AG04449 (cell line): ENCODE results near the gene TSPAN15.

Experiments used
- CTCF ChIA-PET: fragments of 350-600 bp; formaldehyde crosslinking; extraction: SDS; loops from one replicate; lab custom pipeline; 2021; ENCODE audit warnings: antibody characterized with exemption; lab: Yijun Ruan, JAX
- POLR2A ChIA-PET: fragments of 400-600, 350-600 bp; formaldehyde crosslinking; extraction: SDS; loops from one replicate; lab custom pipeline; 2020; ENCODE audit warnings: antibody characterized with exemption, inconsistent platforms; lab: Yijun Ruan, JAX
- DNase-seq: peaks from one replicate; pipeline ENCODE4 v3.0.0-alpha.2; 2010; ENCODE audit warnings: low read depth, low spot score
- H3K4me3 ChIP-seq: 2 replicates; pipeline ENCODE4 v1.5.1; 2011; ENCODE audit warnings: low read depth, mild to moderate bottlenecking, control low read depth, low read length
- TF ChIP-seq, protein P1 (sequence below): IDR thresholded peaks from one replicate; pipeline ENCODE4 v1.5.1; 2011; ENCODE audit warnings: mild to moderate bottlenecking, moderate library complexity, low read length, control low read depth, inconsistent platforms; ENCODE audit not compliant: insufficient read depth; ENCODE audit errors: missing control alignments

Gene TSPAN15

DNA sequence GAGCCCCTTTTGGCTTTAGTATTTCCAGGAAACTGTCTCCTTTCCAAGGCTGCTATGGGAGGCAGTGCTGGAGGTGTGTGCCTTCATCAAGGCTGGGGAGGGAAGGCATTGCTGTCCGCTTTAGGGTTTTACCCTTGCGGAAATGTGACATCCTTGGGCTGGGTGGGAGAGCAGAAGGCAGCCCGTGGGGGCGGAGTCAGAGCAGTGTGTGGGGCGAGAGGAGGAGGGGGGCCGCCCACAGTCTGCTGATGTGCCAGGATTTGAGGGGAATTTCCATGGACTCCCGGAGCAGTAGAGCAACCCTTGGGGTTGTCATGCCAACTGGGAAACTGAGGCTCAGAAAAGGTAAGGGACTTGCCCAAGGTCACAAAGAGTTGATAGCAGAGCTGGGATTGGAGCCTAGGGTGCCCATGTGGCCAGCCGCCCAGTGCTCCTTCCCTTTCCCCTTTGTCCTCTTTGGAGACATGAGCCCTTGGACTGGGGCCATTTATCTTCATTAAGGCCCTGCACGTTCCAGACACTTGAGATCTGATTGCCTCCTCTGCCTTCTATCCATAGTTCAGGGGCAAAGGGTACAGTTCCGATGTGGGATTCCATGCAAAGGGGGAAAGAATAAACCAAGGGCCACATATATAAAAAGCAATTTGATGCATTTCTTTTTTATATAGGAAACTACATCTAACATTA is 22.2 kb downstream of the TSPAN15 start:
- POLR2A ChIA-PET = no interaction called here
- DNase-seq = no peak
- H3K4me3 ChIP-seq = no peak overlapping the region
- TF ChIP-seq, protein P1, sequence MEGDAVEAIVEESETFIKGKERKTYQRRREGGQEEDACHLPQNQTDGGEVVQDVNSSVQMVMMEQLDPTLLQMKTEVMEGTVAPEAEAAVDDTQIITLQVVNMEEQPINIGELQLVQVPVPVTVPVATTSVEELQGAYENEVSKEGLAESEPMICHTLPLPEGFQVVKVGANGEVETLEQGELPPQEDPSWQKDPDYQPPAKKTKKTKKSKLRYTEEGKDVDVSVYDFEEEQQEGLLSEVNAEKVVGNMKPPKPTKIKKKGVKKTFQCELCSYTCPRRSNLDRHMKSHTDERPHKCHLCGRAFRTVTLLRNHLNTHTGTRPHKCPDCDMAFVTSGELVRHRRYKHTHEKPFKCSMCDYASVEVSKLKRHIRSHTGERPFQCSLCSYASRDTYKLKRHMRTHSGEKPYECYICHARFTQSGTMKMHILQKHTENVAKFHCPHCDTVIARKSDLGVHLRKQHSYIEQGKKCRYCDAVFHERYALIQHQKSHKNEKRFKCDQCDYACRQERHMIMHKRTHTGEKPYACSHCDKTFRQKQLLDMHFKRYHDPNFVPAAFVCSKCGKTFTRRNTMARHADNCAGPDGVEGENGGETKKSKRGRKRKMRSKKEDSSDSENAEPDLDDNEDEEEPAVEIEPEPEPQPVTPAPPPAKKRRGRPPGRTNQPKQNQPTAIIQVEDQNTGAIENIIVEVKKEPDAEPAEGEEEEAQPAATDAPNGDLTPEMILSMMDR = no peak
- CTCF ChIA-PET = no interaction called here

DNA sequence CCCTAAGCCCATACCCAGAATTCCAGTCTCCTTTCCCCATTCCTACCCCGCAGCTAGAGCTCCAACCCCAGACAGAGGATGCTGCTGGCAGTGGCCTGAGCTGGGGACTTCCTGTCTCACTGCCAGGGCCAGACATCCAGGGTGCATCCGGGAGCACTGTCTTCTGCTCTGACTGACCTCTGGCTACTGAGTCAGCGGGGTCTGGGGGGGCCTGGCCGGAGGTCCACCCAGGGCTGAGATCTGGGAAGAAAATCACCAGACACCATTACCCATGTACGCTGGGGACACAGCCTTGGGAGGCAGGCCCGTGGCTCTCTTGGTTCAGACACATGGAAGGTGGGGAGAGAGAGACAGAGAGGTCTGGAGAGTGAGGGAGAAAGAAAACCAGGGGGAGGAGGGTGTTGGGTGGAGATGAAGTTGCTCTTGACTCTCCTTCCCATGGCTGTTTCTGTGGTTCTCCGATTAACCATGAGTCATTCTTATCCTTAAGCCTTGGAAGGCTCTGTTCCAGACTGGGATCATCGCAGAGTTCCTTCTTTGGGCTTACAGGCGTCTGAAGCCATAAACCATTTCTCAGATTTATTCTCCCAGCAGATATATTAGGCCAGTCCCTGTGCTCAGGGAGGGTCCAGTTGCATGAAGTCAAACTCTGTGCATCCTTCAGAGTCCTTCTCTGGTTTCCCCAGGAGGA is 23.6 kb downstream of the TSPAN15 start:
- POLR2A ChIA-PET = no interaction called here
- H3K4me3 ChIP-seq = no peak overlapping the region
- CTCF ChIA-PET = interaction anchor here (1.0 kb wide), 2 partner anchors 8 to 10 kb away, joined by 3 read pairs; no protein-coding TSS in a partner anchor
- peak; percentile 23 for DNase-seq
- TF ChIP-seq, protein P1 = no peak

DNA sequence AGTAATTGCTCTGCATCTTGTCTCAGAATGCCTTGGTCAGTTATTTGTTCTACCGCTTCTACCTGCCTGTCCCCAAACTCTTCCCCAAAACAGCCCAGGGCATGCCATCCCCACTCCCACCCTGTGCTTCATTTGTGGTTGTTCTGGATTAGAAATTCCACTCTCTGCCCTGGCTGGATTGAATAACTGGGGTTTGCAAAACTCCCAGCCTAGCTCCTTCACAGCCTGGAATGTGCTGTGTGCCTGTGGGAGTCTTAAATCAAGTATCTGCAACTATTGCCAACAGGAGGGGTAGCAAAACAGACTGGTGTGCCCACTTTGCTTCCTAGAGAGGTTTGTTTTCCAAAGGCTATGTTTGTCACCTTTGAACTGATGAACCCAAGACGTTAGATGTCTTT is 24.2 kb downstream of the TSPAN15 start:
- TF ChIP-seq, protein P1 = no peak
- no peak overlapping the region for H3K4me3 ChIP-seq
- no peak for DNase-seq
- ChIA-PET POLR2A (no interaction called here), CTCF (no interaction called here)

DNA sequence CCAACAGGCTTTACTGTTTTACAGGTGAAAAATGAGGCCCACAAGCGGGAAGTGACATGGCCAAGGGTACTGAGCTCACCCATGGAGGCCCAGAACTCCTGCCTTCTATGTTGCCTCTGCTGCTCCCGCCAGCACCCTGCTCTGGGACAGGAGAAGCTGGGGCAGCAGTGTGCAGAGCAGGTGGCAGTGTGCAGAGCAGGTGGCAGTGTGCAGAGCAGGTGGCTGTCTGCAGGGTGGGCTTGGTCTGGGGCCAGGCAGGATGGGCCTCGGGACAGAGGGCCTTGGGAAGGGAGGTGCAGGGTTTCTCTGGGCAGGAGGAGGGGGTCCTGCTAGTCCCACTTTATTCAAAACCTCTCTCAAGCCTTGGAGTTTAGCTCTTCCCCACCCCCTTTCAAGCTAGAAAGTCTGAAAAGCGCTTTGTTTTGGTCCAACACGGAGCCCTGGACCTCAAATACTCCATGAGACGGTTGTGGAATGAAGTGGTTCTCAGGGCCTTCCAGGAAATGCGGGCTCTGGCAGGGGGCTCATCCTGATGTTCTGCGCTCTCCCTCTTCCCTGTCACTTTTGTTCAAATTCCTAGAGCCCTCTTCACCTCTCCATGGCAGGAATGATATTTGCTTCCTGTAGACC is 26.8 kb downstream of the TSPAN15 start:
- CTCF ChIA-PET = no interaction called here
- POLR2A ChIA-PET = no interaction called here

DNA sequence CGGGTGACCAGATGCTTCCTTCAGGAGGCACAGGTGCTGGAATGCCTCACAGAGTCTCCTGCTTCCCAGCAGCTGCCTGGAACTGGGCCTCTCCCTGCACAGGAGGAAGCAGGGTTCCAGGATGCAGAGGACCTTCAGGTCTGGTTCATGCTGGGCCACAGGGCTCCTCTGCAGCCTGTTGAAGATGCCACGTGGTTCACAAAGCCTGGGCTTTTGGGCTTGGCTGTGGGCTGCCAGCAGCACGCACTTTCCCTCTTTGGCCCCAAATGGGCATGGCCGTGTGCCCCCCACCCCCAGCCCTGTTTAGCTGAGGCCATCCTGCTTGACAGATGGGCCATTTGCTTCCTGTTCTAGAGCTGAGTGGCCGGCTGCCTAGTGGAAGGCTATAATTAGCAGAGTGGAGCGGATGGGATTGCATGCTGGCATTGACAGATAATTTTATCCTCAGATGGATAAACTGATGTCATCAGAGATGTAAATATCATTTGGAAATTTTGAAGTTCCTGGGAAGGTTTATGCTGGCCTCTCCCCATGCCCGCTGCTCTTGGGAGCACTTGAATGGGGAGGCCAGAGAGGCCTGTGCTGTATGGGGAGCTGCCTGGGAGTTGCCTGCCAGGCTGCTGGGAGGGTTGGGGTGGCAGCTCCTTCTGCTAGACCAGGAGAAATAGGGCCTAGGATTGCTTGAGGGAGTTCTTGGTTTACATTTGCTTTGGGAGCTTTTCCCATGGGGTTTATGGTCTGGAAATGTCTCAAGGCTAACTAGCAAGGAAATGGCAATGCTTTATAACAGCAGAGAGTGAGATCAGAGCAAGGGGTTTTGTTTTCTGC is 28.2 kb downstream of the TSPAN15 start:
- no peak overlapping the region for H3K4me3 ChIP-seq
- ChIA-PET POLR2A (no interaction called here), CTCF (interaction anchor here (0.8 to 1.6 kb wide), 3 partner anchors 47 to 72 kb away, joined by 3 to 4 read pairs (median 3); no protein-coding TSS in a partner anchor)
- TF ChIP-seq, protein P1 = no peak
- no peak for DNase-seq

More for the DNA sequence above, 26.8 kb downstream of the TSPAN15 start:
- TF ChIP-seq, protein P1 = no peak
- H3K4me3 ChIP-seq = no peak overlapping the region
- DNase-seq = no peak
